Right lobe of liver (tissue), 4 donors: Measurements from ENCODE around the gene SLC2A10.

Experiments used
- CTCF ChIP-seq, 4 donors: fragments of 200-600 bp in 3 of 4; fragments of 450-650 bp in 1 of 4; IDR thresholded peaks; one replicate each; pipeline versions ENCODE4 v1.5.1 to v1.8.0; 2016 to 2022; ENCODE audit warnings: antibody characterized with exemption in 4 of 4, mild to moderate bottlenecking in 2 of 4
- POLR2A ChIP-seq: fragments of 450-650 bp; IDR thresholded peaks from one replicate; pipeline ENCODE4 v1.6.1; 2017; ENCODE audit warnings: antibody characterized with exemption, mild to moderate bottlenecking
- donor health status: DM: no; HTN: no; CAD: no.
- donor health status: DM: no; HTN: no; CAD: no.
- donor health status: DM: no; HTN: yes; CAD: no.

GRCh38 chr20:46751856-46752255 is 42.4 kb downstream of the SLC2A10 start:
- TF ChIP-seq CTCF (IDR thresholded peaks at IDR 0.05) = no peak
- TF ChIP-seq POLR2A = no peak
